NK-92 treated with Interleukin-12 subunit alpha and Interleukin-12 subunit beta, amount 100 ng/mL, for 24 hours (cell line): ENCODE measurements around the gene PIK3R3.

Experiments
- DNase-seq: peaks from one replicate; lab custom pipeline; 2025; lab: John Stamatoyannopoulos, UW

Gene PIK3R3

DNA sequence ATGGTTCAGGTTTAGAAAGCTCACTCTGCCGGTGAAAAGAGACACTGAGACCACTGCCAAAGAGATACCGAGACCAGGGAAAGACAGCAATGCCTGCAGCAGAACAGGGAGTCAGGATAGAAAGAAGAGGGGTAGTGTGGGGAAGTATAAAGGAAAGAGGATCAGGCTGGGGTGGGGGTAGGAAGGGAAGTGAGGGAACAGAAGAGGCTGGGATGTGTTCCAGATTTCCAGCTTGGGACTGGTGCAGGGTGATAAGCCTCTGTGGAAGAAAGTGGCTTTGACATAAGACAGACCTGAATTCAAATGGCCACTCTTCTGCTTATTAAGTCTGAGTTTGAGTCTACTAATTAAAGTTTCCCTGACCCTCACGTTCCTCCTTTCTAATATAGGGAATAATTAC is 105.9 kb downstream of the PIK3R3 start:
- no peak for DNase-seq

DNA sequence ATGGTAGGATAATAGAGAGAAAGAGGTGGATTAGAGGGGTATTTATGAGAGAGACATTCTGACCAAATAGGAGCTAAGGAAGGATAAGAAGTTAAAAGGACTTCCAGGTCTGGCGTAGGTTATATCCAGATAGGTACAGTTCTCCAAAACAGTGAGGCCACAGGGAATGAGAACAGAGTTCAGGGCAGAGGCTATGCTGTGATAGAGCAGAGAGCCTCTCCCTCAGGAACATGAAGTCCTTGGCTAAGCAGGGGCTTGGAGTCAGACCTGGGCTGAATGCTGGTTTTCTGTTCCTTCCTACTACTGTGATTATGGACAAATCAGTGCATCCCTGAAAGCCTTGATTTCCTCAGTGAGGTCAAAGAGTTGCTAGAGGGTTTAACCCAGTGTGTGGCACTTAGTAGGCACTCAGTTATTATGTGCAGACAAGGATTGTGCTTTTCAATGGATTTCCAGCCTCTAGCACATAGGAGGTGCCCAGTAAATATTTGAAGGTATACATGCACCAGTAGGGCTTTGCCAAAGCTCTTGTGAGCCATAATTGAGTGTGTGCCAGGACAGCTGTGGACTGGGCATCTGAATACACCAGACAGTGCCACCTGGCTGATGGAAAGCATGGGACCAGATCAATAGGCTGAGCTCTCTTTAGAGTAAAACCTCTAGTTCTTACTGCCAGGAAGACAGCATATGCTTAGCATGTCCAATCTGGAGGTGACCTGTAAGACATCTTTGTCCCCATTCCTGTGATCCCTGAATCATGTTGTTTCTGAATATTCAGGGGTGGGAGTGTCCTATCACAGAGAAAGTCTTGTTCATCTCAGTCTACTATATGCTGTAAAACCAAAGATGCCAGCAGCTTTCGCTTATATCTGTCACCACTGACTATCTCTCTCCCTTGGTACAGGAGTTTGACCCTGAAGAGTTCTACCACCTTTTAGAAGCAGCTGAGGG is 111.1 kb downstream of the PIK3R3 start:
- no peak for DNase-seq

DNA sequence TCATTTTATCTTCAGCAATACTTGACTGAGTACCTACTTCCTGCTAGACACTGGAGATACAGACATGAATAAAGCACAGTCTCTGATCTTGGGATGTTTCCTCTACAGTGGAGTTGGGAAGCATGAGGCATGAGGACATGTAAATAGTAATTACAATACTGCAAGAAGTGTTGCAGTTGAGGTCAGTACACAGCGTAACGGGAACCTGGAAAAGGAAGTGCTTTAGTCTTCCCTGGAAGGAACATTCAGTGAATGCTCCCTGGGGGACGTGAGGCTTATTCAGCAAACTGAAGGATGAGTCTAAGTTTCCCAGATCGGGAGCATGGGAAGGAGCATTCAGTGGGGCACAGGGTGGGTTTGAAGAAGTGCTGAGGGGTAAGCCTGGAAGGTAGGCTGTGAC is 112.4 kb downstream of the PIK3R3 start:
- no peak for DNase-seq

DNA sequence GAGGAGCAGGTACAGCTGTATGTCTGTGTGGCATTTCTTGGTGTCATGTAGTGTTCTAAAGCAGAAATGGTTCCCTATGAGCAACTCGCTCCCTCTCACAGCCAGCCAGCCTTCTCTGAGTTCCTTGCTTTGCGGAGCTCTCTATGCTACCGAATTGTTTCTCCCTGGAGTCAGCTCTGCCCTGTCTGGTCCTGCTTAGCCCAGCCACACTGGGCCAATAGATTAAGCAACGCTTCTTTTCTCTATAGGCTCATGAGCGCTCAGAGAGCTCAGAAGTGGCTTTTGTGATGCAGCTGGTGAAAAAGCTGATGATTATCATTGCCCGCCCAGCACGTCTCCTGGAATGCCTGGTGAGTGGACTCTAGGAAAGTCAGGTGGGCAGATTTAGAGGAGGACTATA is 113.1 kb downstream of the PIK3R3 start:
- DNase-seq = no peak

DNA sequence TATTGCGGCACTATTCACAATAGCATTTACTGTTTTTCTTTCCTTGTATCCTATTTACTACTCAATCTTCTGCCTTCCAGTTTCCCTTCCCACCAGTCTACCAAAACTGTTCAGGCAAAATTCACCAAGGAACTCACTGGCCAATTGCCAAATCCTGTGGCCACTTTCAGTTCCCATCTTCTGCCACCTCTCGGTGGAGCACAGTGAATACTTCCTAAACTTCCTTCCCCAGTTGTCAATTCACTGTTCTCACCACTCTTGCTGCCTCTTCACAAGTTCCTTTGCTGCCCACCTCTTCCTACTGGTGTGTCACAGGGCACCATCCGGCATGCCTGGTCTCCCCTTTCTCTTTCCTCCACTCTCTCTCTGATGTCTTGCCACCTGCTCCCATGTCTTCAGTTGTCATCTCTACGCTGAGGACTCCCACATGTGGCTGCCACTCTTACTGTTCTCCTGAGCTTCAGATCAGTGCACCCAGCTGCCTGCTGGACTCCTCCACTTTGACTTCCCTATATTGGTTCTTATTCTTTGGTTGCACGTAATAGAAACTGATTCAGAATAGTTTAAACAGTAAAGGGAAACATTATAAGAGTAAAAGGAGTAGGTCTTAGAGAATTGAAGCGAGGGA is 114.4 kb downstream of the PIK3R3 start:
- no peak for DNase-seq

DNA sequence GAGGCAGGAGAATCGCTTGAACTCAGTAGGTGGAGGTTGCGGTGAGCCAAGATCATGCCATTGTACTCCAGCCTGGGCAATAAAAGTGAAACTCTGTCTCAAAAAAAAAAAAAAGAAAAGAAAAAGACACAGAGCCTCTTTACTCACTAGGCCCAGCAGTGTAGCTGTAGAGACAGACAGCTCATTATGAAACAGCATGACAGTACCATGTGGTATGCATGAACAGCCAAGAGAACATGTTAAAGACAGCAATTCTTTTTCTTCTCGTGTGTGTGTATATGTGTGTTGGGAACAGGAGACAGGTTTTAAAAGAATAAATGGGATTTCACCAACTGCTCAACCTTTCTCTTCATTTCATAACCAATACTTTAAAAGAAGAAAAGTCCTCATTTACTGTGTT is 118.8 kb downstream of the PIK3R3 start:
- no peak for DNase-seq

DNA sequence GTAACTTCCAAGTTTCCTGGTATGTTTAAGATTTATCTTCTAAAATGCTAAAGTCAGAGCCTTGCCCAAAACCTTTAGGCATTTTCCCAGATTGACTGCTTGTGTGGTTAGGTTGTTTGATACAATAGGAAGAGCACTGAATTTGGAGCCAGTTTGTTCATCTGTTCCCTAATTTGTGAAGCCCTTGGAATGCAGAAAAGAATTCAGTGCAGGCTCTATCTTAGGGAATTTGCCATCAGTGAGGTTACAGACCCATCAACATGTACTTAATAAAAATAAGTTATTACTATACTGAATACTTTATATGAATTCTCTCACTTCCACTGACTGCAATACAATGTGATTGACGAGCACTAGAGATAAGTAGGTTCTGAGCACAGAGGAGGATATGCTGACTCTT is 120.2 kb downstream of the PIK3R3 start:
- no peak for DNase-seq

DNA sequence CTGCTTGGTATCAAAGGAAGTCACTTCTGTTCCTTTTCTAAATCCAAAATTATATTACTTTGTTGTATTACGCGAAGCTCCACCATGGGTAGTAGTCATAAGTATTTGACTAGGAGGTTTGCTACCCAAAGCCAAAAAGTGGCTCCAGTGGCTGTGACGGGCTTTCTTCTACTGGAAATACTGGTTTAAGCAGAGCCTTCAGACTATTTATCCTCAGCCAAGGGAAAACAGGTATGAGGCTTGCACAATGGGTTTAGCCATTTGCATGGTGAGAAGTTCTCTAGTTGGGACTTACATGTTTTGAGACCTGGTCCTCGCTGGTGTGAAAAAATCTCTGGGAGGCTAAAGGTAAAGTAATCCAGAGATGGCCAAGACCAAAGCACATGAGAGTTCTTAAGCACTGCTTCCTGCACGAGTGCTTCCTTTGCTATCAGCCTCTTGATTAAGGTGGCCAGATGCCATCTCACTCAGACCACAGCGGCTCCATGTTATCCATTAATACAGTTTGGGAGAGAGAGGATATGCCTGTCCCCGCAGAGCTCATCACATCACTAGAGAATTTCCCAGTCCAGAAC is 121.2 kb downstream of the PIK3R3 start:
- no peak for DNase-seq

DNA sequence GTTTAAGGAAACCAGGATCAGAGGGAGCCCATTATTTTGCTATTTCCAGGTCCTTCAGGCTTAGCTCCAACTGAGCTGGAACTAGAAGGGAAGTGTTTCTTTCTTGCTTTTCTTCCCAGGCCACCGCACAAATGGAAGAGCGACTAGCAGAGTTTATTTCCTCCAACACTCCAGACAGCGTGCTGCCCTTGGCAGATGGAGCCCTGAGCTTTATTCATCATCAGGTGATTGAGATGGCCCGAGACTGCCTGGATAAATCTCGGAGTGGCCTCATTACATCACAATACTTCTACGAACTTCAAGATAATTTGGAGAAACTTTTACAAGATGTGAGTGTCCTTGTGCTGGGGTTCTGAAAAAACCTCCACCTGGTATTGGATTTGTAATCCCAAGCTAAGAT is 121.8 kb downstream of the PIK3R3 start:
- no peak for DNase-seq

DNA sequence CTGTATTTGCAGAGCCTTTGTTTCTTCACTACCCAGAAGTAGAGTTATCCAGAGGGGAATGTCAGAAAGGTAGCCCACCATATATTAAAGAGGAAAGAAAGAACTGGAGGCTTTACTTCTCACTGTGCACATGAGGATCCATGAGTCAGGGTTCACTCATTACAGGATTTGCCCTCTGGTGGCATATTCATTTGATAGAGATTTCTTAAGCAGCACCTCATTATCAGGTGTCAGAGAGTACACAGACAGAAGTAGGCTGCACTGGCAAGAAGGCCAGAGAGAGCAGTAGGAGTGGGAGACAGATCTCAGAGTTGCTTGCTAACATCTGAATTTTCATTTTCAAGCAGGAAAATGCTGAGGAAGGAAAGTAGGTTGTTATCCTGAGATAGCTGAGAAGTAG is 123.8 kb downstream of the PIK3R3 start:
- DNase-seq = no peak

DNA sequence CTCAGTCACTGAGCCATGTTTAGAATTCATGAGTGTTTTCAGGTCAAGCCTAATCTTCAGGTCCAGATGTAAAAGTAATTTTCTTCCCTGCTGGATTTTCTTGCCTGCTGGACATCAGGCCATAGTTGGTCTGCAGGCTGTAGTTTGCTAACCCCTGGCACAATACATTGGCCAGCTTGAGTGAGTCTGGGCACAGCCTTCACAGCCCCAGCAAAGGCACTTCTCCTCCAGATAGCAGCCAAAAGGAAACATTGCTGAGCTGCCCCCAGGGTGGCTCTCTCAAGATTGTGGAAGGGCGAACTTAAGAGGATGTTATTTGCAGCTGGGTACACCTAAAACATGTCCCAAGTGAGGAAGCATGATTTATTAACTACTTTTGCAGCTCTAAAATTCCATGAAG is 126.8 kb downstream of the PIK3R3 start:
- DNase-seq = no peak

DNA sequence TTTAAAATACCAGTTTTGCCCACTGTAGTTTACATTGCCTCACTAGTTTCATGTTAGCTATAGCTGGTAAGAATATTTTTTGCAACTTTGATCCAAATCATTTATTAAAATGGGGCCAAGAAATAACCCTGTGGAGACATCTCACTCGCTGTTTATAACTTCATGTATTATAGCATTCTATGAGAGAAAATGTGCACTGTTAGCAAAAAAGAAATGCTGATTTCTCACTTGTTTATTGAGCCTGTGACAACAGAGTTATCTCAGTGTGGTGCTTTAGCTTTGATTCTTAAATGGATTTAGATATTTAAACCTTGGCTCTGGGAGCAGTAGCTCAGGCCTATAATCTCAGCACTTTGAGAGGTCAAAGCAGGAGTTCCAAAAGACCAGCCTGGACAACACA is 127.9 kb downstream of the PIK3R3 start:
- no peak for DNase-seq

DNA sequence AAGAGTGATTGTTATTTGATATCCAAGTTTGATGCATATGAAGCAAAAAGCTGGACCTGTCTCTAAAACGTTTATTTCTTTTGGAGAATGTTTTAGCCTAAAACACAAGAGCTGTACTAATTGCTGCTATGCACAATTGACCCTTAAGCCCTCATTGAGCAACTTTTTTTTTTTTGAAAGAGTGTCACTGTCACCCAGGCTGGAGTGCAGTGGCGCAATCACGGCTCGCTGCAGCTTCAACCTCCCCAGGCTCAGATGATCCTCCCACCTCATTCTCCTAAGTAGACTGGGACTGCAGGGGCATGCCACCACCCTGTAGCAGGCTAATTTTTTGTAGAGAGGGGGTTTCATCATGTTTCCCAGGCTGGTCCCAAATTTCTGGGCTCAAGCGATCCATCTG is 129.1 kb downstream of the PIK3R3 start:
- DNase-seq = no peak

DNA sequence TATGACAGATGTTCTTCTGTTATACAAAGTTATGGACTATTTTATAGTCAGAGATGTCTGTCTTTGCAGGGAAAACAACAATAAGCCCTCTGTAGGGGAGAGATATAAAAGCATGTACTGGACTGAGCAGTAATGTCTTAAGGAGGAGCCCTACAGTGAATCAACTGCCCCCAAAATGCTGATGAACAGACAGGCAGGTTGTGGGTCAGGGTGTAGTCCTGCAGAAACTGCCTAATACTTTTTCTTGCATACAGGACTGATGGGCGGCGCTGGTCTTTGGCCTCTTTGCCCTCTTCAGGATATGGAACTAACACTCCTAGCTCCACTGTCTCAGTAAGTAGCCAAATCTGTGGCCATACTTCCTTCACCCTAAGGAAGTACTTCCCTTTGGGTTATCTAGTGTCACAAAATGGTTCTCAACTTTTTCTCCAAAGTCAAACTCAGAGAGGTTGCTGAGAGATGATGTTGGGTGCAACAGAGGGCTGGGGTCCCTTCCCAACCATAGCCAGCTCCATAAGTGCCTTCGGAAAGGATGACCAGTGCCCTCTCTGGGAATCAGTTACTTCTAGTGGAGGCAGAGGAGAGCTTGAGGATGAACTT is 129.8 kb downstream of the PIK3R3 start:
- DNase-seq = no peak

DNA sequence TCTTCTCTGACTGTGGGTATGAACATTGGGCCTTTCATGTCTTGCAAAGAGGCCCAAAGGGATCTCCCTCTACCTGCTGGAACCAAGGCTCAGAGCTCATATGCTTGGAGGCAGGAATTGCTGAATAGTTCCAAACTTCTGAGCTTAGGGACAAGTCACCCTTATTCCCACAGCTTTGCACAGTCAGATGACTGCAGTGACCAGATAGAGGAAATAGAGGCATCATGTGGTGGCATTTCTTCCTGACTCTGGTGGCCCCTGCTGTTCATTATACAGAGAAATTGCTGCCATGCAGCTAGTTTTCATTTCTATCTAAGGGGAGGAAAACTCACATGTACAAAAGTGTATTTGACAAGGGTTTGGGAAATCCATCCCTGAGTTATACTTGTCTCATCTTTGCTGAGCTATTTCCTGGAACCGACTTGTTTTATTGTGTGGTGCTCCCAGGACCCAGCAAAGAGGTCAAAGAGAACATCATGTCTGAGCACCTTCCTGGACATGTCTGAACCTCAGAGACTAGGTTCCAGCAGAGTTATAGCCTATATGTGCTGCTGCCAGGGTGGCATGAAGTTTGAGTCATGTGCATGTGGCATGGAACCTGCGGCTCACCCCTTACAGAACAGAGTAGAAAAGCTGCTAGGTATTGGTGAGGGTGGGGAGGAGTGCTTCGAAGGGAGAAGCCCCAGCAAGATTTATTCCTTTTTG is 131.2 kb downstream of the PIK3R3 start:
- no peak for DNase-seq

DNA sequence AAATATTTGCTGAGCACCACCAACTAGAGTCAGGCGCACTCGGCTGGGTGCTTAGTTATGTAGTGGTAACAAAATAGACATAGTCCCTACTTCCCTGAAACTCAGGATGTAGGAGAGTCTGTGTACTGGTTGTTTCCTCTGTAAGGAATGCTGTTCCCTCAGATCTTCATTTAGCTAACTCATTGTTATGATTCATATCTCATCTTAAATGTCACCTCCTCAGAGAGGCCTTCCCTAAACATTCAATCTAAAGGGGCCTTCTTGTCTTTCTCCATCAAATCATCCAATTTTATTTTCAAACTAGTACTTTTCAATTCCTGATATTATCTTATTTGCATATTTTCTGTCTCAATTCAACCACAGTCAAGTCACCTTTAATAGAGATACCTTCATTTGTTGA is 132.9 kb downstream of the PIK3R3 start:
- no peak for DNase-seq

DNA sequence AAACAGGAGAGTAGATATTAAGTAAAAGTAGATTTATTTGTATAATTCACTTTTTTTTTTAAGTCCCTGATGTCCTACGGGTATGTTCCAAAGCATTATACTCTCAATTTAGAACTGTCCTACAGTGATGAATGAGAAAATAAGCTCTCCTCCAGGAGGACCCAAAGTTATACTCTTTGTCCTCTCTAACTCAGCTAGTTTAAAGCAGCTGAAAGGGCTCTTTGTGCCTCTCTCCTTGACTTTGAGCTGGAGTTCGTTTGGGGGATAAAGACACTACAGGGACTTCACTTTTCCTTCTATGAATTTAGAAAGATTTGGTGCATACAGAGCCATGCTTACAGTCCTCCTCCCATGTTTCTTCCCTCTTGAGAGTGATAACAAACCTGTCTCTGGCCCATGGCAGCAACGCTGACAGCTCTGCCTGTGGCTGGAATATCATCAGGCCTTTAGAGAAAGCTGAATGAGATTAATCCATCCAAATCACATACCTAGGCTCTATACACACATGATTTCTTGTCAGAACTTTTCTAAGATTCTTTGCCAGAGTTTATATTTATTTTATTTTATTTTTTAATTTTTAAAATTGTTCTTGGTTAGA is 134.3 kb downstream of the PIK3R3 start:
- no peak for DNase-seq

DNA sequence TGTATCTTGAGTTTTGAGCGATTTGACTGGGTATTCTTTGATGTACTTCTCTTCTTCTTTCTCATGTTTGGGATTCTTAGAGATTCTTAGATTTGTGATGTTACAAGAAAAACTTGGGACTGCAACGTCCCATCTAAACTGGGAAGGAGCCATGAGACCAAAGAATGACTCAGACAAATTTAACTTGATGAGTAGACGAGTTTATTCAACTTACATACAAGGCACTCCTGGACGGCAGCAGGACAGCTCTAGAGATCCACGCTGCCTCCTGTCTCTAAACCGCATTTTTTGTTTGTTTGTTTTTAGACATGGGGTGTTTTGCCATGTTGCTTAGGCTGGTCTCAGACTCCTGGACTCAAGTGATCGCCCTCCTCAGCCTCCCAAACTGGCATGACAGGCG is 137.1 kb downstream of the PIK3R3 start:
- no peak for DNase-seq

DNA sequence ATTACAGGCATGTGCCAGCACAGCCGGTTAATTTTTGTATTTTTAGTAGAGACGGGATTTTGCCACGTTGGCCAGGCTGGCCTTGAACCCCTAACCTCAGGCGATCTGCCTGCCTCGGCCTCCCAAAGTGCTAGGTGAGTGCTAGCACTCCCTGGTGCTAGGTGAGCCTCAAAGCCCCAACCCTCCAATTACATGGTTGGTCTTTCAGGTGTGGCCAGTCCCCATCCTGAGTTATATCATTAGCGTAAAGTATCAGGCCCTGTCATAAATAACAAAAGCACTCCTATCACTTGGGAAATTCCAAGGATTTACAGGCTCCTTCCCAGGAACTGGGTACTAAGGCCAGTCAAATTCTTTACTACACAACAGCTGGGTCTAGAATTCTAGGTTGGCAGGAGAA is 138.0 kb downstream of the PIK3R3 start:
- no peak for DNase-seq
